Right lung (tissue), 5 donors: ENCODE data around the gene PRDM16. TPM values are rescaled to one million over a fixed set of nuclear protein-coding genes. Genes with fewer than 3 reads are reported as not detected.
A peak's percentile ranks its signal among the peaks of the same experiment; 100 is the strongest.

ENCODE experiments used
- DNase-seq, 2 donors: peaks; one replicate each; pipeline ENCODE4 v3.0.0-alpha.2; 2013
- polyA plus RNA-seq, 5 donors: library from polyadenylated mRNA; unstranded; fragments of 120-200 nt; gene quantifications; one replicate each; pipeline versions ENCODE4 v1.2.1 to v1.2.3, GENCODE V29; 2013; ENCODE audit warnings: inconsistent platforms in 1 of 5, low replicate concordance in 1 of 5; ENCODE audit not compliant: insufficient read length in 5 of 5, insufficient read depth in 1 of 5

The PRDM16 gene
- polyA plus RNA-seq, 5 donors = 9.8 to 16.0 (median 11.8) TPM

- no peak for DNase-seq
Observed at GRCh38 chr1:3198371-3199271, 129.6 kb downstream of the PRDM16 start.

DNA sequence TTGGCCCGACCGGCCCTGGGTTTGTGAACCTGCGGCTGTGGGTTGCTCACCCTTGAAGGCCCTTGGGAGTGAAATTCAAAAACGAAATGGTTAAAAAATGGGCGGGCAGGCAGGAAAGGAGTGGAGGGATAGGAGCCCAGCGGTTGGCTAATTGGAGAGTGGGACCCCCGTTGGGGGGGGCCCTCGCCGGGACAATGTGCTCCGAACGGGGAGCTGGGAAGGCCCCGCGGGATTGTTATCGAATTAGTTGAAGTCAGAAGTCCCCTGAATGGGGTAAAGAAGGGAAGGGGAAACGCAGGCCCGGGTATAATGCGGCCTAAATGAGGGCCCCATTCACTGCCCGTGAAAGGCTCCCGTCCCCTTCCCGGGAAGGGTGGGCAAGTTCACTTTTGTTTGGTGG, 135.7 kb downstream of the PRDM16 start:
- DNase-seq = no peak

- DNase-seq = no peak
Observed at GRCh38 chr1:3205815-3206214, 136.8 kb downstream of the PRDM16 start.

- DNase-seq = no peak
Observed at GRCh38 chr1:3206696-3207095, 137.7 kb downstream of the PRDM16 start.

DNA sequence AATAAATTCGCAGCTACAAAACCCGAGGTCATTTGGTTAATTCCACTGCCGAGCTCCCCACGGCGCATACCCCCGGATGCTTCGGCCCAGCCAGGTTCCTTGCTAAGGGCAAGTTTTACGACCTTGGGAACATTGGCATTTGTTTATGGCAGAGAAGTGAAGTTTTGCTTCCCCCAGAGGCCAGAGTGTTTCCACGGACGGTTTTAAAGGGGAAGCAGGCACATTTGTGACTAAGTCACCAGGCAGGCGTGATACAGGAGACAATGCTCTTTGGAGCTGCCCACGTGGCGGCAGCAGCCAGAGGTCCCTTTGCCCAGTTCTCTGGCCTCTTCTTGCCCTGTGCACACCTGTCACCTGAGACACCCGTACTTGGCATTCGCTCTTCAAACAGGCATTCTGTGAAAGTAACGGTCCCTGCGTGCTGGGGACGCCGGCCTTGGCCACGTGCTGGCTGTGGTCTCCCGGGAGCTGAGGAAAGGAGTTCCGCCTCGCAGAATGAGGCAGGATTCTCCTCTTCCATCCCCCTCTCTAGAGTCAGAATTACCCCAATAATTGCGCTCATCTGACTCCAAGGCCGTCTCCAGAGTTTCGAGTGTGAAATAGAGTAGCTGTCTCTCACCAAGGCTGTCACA, 138.3 kb downstream of the PRDM16 start:
- no peak for DNase-seq

DNA sequence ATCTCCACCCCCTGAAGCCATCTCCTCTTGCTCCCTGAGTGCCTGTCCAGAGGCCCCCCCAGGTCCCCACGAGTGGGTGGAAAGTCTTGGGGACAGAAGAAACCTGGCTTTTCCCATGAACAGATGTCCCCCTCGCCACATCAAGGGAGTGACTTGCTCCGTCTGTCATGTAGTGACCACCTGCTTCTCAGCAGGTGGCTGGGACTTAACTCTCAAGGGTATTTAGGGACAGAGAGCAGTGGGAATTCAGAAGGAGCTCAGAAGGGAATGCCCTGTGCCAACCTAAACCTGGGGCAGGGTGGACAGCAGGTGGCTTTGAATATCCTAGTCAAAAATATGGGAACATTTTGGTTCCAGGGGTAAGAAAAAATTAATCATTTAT, 139.8 kb downstream of the PRDM16 start:
- no peak for DNase-seq

GRCh38 chr1:3209201-3209600, 140.2 kb downstream of the PRDM16 start:
- no peak for DNase-seq

- no peak for DNase-seq
Observed at GRCh38 chr1:3211582-3212375, 142.8 kb downstream of the PRDM16 start.

DNA sequence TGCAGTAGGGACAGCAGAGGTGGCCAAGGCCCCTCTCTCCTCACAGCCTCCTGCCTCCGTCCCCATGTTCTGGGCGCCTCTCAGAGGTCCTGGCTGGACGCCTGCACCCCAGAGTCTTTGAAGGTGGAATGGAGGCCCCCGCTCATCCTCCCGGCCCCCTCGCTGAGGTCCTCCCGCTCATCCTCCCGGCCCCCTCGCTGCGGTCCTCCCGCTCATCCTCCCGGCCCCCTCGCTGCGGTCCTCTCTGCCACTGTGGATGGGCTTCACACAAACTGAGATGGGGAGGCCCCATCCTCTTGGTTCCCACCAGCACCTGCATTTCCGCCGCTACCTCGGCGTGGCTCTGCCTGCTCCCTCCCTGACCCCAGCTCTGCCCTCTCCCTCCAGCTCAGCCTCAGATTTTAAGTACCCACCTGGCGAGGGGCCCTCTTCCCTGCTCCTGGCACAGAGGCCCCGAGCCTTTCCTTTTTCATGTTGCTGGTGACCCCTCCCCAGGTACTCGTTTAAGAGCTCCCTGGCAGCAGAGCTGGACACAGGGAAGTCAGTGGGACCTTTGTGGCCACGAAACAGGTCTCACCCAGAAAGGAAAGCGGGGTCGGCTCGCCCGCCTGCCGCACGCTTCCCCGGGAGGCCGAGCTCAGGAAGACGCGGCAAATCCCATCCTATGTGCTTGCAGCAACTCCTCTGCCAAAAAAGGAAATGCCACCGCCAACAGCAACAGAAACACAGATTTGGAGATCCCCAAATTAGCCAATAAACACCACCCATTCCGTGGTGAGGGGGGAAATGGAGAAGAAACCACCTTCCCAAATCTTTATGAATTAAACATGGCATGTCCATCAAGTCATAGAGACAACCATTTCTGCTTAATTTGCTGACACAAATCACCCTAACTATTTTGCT, 143.7 kb downstream of the PRDM16 start:
- no peak for DNase-seq

DNA sequence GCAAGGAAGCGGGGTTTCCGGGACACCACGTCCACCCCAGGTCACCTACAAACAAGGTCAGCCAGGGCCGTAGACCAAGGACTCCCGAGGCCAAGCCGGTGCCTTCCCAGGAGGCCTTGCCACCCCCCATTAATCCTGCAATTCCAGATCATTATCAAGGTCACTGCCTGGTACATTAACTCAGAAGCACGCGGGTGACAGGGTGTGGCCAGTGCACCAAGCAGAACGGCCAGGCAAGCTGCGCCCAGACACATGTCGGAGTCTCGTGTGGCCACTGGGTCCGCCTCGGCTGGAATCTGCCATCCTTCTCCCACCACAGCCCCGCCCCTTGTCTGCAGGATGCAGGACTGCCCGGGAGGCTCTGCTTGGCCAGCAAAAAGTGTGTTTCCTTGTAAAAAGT, 144.7 kb downstream of the PRDM16 start:
- DNase-seq = no peak

DNA sequence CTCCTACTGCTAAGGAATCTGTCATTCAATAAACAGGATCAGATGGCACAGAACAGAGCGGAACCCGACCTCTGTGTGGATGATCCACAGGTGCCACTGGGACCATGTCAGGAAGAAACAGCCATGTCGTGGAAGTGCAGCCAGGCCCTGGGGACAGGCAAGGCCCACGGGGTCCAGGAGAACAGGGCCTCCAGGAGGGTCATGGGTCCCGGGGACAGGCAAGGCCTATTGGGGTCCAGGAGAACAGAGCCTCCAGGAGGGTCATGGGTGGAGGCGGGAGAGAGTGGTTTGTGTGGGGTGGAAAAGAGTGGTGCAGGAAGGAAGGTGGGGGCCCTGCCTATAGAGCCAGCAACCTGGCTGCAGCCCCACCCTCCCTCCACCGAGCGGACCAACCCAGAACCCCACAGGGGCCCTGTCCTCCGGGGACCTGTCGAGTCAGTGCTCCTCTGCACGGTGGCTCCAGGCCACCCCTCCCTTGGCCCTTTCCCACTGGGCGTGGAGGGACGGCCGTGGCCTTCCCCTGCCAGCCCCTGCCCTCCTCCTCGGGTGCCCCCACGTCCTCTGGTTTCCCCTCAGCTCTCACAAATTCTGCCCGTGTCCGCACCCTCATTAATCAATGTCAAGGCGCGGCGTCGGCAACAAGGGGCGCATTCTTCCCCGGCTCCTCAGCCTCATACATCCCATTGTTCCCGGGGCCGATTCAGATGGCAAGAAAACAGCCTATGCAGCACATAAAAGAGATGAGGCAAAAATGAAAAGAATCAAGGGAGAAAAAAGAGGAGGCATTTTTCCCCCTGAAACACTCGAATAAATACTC, 146.4 kb downstream of the PRDM16 start:
- no peak for DNase-seq

DNA sequence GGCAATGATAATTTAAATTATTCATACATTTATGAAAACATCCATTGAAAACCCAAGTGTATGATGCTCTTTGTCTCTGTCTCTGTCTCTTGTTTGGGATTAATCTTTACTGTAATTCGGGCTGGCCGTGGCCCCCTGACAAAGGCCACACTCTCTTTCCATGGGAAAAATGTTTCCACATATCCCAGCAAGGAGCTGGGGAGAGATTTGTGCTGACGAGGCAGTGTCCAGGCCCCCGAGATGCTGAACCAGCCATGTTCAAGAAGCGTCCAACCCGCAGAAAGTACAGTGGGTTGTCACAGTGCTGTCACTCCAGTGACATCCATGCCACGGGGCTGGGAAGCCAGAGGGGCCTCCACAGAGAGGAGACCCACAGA, 147.0 kb downstream of the PRDM16 start:
- DNase-seq = no peak

- no peak for DNase-seq
Observed at GRCh38 chr1:3217181-3217641, 148.2 kb downstream of the PRDM16 start.

DNA sequence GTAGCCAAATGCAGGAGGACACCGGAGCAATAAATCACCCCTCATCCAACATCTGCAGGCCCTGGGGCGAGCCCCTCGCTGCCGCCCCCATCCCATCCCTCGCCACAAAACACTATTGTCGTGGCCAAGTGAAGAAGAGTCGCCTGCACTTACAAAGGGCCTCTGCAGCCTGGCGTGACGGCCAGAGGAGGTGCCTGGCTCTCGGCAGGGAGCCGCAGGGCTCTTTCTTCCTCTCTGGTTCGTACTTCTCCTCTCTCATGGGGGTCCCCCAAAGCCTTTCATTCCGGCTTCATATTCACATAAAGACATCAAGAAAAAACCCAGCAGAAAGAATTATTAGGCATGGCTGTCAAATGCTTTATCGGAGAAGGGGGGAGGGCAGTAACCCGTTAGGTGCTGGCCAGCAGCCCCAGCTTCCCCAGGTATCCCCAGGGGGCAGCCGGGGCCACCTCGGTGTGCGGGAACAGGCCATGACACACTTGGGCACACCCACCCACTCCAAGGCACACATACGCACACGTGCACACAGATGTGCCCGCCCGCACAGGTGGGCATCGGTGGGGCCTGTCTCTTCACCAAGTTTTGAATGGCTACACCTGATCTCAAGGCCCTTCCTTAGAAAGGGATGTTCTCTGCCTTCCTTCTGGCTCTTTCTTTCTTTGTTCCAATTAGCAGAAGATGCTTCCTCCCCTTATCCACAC, 149.1 kb downstream of the PRDM16 start:
- no peak for DNase-seq

DNA sequence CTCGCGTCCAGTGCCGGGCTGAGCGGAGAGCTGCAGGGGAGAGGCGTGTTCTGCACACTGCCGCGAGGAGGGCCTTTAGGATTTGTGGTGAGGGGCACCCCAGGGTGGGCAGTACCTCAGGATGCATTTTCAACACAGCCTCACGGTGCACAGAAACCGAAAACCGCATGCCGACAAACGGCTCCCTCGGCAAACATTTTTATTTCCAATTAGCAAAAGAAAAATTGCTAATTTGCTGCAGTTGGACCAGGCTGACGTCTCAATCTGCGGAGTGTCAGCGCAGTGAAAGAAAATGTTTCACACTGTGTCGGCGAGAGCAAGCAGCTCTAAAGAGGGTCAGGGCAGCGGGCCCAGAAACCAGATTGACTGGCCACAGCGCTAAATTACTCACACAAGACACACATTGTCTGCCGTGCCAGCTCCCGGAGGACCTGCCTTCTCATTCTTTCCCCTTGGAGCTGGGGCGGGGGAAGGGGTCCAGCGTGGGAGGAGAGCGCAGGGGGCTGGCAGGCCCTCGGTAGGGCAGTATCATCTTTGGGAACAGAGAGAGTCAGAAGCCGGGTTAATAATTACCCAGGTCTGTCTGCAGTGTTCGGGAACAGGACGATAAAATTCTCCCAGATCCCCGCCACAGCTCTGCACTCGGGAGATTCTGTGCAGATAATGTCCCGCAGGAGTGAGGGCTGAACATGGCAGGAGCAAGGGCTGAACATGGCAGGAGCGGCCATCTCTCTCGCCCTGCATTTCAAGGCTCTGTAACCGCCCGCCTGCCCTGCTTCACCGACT, 150.2 kb downstream of the PRDM16 start:
- peak; percentile 61 to 66 for DNase-seq

DNA sequence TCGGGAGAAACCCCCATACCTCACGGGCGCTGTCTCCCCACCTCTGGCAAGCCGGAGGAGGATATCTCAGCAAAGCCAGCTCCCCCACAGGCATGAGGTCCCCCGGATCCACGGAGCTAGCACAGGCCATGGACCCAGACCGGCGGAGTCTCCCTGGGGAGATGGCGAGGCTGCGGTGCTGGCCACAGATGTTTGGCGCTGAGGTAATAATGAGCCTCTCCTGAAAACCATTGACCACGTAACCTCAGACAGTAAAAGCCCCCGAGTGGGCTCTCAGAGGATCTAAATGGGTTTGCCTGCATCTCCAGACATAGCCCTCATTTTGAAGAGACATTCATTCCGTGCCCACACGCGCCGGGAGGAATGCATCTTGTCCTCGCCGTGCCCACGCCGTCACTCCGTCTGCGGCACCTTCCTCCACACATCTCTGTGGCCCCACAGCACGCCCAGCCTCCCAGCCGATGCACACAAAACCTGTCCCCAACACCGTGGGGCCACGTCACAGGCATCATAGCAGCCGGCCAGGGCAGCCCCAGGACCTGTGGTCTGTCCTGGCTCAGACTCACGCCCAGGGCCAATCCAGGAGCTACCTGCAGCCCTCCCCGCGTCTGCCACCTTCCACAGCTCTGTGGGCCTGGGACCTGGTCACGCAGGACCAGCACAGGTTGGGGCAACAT, 150.9 kb downstream of the PRDM16 start:
- no peak for DNase-seq

GRCh38 chr1:3221112-3222041, 152.4 kb downstream of the PRDM16 start:
- DNase-seq = peak in 1 of 2 donors; percentile 48
